ENCODE results near the gene FLYWCH2.
"Not testable (repeated sequence)": the region's sequence is repeated elsewhere in the genome, so short reads cannot be mapped to it uniquely, and the experiment has no call there.

DNA sequence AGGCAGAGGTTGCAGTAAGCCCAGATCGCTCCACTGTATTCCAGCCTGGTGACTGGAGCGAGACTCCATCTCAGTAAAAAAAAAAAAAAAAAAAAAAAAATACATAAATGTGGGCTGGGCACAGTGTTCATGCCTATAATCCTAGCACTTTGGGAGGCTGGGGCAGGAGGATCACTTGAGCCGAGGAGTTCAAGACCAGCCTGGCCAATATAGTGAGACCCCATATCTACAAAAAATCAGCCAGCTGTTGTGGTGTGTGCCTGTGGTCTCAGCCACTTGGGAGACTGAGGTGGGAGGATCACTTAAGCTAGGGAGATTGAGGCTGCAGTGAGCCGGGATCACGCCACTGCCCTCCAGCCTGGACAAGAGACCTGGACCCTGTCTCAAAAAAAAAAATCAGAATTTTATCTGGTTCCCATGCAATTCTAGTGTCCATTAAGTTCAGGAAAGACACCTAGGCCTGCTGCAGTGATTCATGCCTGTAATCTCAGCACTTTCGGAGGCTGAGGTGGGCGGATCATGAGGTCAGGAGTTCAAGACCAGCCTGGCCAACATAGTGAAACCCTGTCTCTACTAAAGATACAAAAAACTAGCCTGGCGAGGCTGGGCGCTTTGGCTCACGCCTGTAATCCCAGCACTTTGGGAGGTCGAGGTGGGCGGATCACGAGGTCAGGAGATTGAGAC is 48.4 kb downstream of the FLYWCH2 start:
- TF ChIP-seq CTCF (conservative IDR thresholded peaks at IDR 0.05; ENCODE audit: low read depth in 2 of 2); ZNF331 (CRISPR knock-in tag; IDR thresholded peaks at IDR 0.05; ENCODE audit: low read depth); EZH2 (IDR thresholded peaks at IDR 0.05; ENCODE audit: low read depth, unreplicated experiment); POLR2AphosphoS5 (IDR thresholded peaks at IDR 0.05; ENCODE audit: low read depth); EZH2phosphoT487 (IDR thresholded peaks at IDR 0.05; ENCODE audit: unreplicated experiment); CREB1 (CRISPR knock-in tag; IDR thresholded peaks at IDR 0.05; ENCODE audit: low read depth): not testable (repeated sequence)
- TF ChIP-seq, protein P1, sequence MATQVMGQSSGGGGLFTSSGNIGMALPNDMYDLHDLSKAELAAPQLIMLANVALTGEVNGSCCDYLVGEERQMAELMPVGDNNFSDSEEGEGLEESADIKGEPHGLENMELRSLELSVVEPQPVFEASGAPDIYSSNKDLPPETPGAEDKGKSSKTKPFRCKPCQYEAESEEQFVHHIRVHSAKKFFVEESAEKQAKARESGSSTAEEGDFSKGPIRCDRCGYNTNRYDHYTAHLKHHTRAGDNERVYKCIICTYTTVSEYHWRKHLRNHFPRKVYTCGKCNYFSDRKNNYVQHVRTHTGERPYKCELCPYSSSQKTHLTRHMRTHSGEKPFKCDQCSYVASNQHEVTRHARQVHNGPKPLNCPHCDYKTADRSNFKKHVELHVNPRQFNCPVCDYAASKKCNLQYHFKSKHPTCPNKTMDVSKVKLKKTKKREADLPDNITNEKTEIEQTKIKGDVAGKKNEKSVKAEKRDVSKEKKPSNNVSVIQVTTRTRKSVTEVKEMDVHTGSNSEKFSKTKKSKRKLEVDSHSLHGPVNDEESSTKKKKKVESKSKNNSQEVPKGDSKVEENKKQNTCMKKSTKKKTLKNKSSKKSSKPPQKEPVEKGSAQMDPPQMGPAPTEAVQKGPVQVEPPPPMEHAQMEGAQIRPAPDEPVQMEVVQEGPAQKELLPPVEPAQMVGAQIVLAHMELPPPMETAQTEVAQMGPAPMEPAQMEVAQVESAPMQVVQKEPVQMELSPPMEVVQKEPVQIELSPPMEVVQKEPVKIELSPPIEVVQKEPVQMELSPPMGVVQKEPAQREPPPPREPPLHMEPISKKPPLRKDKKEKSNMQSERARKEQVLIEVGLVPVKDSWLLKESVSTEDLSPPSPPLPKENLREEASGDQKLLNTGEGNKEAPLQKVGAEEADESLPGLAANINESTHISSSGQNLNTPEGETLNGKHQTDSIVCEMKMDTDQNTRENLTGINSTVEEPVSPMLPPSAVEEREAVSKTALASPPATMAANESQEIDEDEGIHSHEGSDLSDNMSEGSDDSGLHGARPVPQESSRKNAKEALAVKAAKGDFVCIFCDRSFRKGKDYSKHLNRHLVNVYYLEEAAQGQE (IDR thresholded peaks at IDR 0.05; ENCODE audit: unreplicated experiment): not testable (repeated sequence)
